WTC11 (cell line): ENCODE results near the gene PLD3. TPM values are rescaled to one million over a fixed set of nuclear protein-coding genes. Genes with fewer than 3 reads are reported as not detected.

ENCODE experiments used
- ATAC-seq: fragments of 200-7000 bp; cut with Tn5 transposase; 2 replicates; pipeline ENCODE4 v1.10.0; 2021; ENCODE audit warnings: mild to moderate bottlenecking, moderate library complexity
- CTCF ChIA-PET: fragments of 300-600 bp; sonication (Branson Sonifier 250); formaldehyde crosslinking; loops from one replicate; lab custom pipeline; 2021; ENCODE audit warnings: antibody characterized with exemption; lab: Charles Lee
- POLR2A ChIA-PET: fragments of 350-600 bp; sonication (Branson Sonifier 250); formaldehyde crosslinking; loops from one replicate; lab custom pipeline; 2021; ENCODE audit warnings: antibody characterized with exemption; lab: Charles Lee
- DNase-seq: peaks from one replicate; pipeline ENCODE4 v3.0.0; 2021; ENCODE audit warnings: low spot score
- H3K27ac Mint-ChIP-seq: 2 replicates; pipeline ENCODE4 v1.8.0; 2021; ENCODE audit warnings: mixed read lengths
- H3K27me3 Mint-ChIP-seq: 2 replicates; pipeline ENCODE4 v1.8.0; 2021; ENCODE audit warnings: low read depth, mild to moderate bottlenecking, moderate library complexity, mixed read lengths
- H3K36me3 Mint-ChIP-seq: 2 replicates; pipeline ENCODE4 v1.8.0; 2021; ENCODE audit warnings: mixed read lengths
- H3K4me1 Mint-ChIP-seq: 2 replicates; pipeline ENCODE4 v1.8.0; 2022; ENCODE audit warnings: mixed read lengths
- H3K4me3 Mint-ChIP-seq: 2 replicates; pipeline ENCODE4 v1.8.0; 2021; ENCODE audit warnings: mild to moderate bottlenecking, moderate library complexity, mixed read lengths
- H3K9me3 Mint-ChIP-seq: 2 replicates; pipeline ENCODE4 v1.8.0; 2021; ENCODE audit warnings: mixed read lengths
- AFF4 ChIP-seq: sonication (generic); formaldehyde crosslinking; IDR thresholded peaks from 2 replicates; pipeline ENCODE4 v1.8.1; 2023; ENCODE audit warnings: mild to moderate bottlenecking, missing genetic modification reagents, borderline replicate concordance
- ARID4B ChIP-seq: sonication (generic); formaldehyde crosslinking; IDR thresholded peaks from 2 replicates; pipeline ENCODE4 v1.8.0; 2023; ENCODE audit warnings: missing genetic modification reagents, mild to moderate bottlenecking, borderline replicate concordance
- ETV6 ChIP-seq: sonication (generic); formaldehyde crosslinking; IDR thresholded peaks from 2 replicates; pipeline ENCODE4 v1.8.1; 2022; ENCODE audit warnings: mild to moderate bottlenecking, missing genetic modification reagents
- FOXJ3 ChIP-seq: sonication (generic); formaldehyde crosslinking; IDR thresholded peaks from 2 replicates; pipeline ENCODE4 v1.9.0; 2021; ENCODE audit warnings: missing genetic modification reagents, mild to moderate bottlenecking, borderline replicate concordance
- GRHL2 ChIP-seq: fragments of 250-450 bp; sonication (Bioruptor Pico); IDR thresholded peaks from 2 replicates; pipeline ENCODE4 v1.8.0; 2022; ENCODE audit warnings: mild to moderate bottlenecking, moderate library complexity; ENCODE audit not compliant: insufficient replicate concordance, severe bottlenecking
- JUN ChIP-seq: sonication (generic); formaldehyde crosslinking; IDR thresholded peaks from 2 replicates; pipeline ENCODE4 v1.8.0; 2023; ENCODE audit warnings: mild to moderate bottlenecking, missing genetic modification reagents
- NFATC4 ChIP-seq: fragments of 250-450 bp; sonication (Bioruptor Pico); IDR thresholded peaks from 2 replicates; pipeline ENCODE4 v1.9.0; 2021; ENCODE audit warnings: mild to moderate bottlenecking
- NFE2L1 ChIP-seq: sonication (generic); formaldehyde crosslinking; IDR thresholded peaks from 2 replicates; pipeline ENCODE4 v1.8.1; 2023; ENCODE audit warnings: missing genetic modification reagents
- NR2C2 ChIP-seq: sonication (generic); formaldehyde crosslinking; IDR thresholded peaks from 2 replicates; pipeline ENCODE4 v1.8.0; 2022; ENCODE audit warnings: mild to moderate bottlenecking, missing genetic modification reagents
- PRDM15 ChIP-seq: sonication (generic); formaldehyde crosslinking; IDR thresholded peaks from 2 replicates; pipeline ENCODE4 v1.8.0; 2022; ENCODE audit warnings: missing genetic modification reagents
- PREB ChIP-seq: sonication (generic); formaldehyde crosslinking; IDR thresholded peaks from 2 replicates; pipeline ENCODE4 v1.8.1; 2022; ENCODE audit warnings: mild to moderate bottlenecking, missing genetic modification reagents, moderate library complexity, borderline replicate concordance
- PRRX2 ChIP-seq: fragments of 250-450 bp; sonication (Bioruptor Pico); IDR thresholded peaks from 2 replicates; pipeline ENCODE4 v1.8.0; 2021; ENCODE audit warnings: mild to moderate bottlenecking
- RELA ChIP-seq: sonication (generic); formaldehyde crosslinking; IDR thresholded peaks from 2 replicates; pipeline ENCODE4 v1.8.1; 2022; ENCODE audit warnings: missing genetic modification reagents, mild to moderate bottlenecking, borderline replicate concordance
- RORB ChIP-seq: fragments of 250-450 bp; sonication (Bioruptor Pico); IDR thresholded peaks from 2 replicates; pipeline ENCODE4 v1.9.0; 2021; ENCODE audit warnings: mild to moderate bottlenecking
- SMAD3 ChIP-seq: sonication (generic); formaldehyde crosslinking; IDR thresholded peaks from 2 replicates; pipeline ENCODE4 v1.8.0; 2022; ENCODE audit warnings: missing genetic modification reagents, mild to moderate bottlenecking, borderline replicate concordance
- TEAD4 ChIP-seq: sonication (generic); formaldehyde crosslinking; IDR thresholded peaks from 2 replicates; pipeline ENCODE4 v1.8.0; 2022; ENCODE audit warnings: mild to moderate bottlenecking, missing genetic modification reagents
- ZNF121 ChIP-seq: sonication (generic); formaldehyde crosslinking; IDR thresholded peaks from 2 replicates; pipeline ENCODE4 v1.8.0; 2023; ENCODE audit warnings: missing genetic modification reagents
- ZNF396 ChIP-seq: fragments of 250-450 bp; sonication (Bioruptor Pico); IDR thresholded peaks from 2 replicates; pipeline ENCODE4 v1.8.0; 2021; ENCODE audit warnings: mild to moderate bottlenecking, moderate library complexity, borderline replicate concordance
- ZSCAN18 ChIP-seq: fragments of 250-450 bp; sonication (Bioruptor Pico); IDR thresholded peaks from 2 replicates; pipeline ENCODE4 v2.1.2; 2022; ENCODE audit warnings: mild to moderate bottlenecking, moderate library complexity
- total RNA-seq: library from RNA; stranded (reverse); gene quantifications from 3 replicates; pipeline ENCODE4 v1.2.3, GENCODE V29; 2021

PLD3 gene
- total RNA-seq, 1 experiment from 2014 or later, result 190 TPM

- ChIA-PET POLR2A (interaction anchor here (0.7 to 1.8 kb wide), 5 partner anchors 14 to 280 kb away, joined by 3 to 13 read pairs (median 3); no protein-coding TSS in a partner anchor), CTCF (interaction anchor here (0.6 to 2.8 kb wide), 38 partner anchors 7 to 1074 kb away, joined by 3 to 55 read pairs (median 5); partner anchors contain the start of genes BLVRB, PRX and SERTAD3)
- no peaks in the 10 kb centered on the region; the same call in 1 of the 2 replicates for H3K27me3 Mint-ChIP-seq
- H3K36me3 Mint-ChIP-seq, result no peaks in the 10 kb centered on the region; the same call in 1 of the 2 replicates
- H3K4me3 Mint-ChIP-seq, result peak overlapping the region; percentile 34; the same call in 1 of the 2 replicates
- no peak for DNase-seq
- no peak for ATAC-seq
- H3K27ac Mint-ChIP-seq, result no peak overlapping the region
- peaks cover 27% of the 10 kb centered on the region for H3K4me1 Mint-ChIP-seq
- no peak for TF ChIP-seq PRDM15 (CRISPR knock-in tag)
- no peak for TF ChIP-seq NFATC4 (CRISPR knock-in tag)
- TF ChIP-seq GRHL2 (CRISPR knock-in tag), result no peak
- TF ChIP-seq ARID4B (CRISPR knock-in tag), result no peak
- TF ChIP-seq NR2C2 (CRISPR knock-in tag), result no peak
- no peak for TF ChIP-seq TEAD4 (CRISPR knock-in tag)
- TF ChIP-seq ZNF396 (CRISPR knock-in tag), result no peak
- TF ChIP-seq ZNF121, result peak; percentile 88
- no peaks in the 10 kb centered on the region for H3K9me3 Mint-ChIP-seq
Measured at GRCh38 chr19:40419780-40420179, 71.3 kb downstream of the PLD3 start.

GRCh38 chr19:40420451-40420765 is 71.9 kb downstream of the PLD3 start:
- ChIA-PET CTCF (interaction anchor here (0.6 to 2.8 kb wide), 55 partner anchors 8 to 1193 kb away, joined by 3 to 55 read pairs (median 5); partner anchors contain the start of genes BLVRB, C19orf47, PLD3 and PRX), POLR2A (interaction anchor here (0.6 to 1.8 kb wide), 14 partner anchors 13 to 279 kb away, joined by 3 to 17 read pairs (median 4); partner anchors contain the start of genes C19orf47 and PLD3)
- ATAC-seq, result no peak
- Mint-ChIP-seq H3K36me3 (no peaks in the 10 kb centered on the region; the same call in 1 of the 2 replicates), H3K27ac (peak overlapping the region; percentile 70; the same call in 1 of the 2 replicates), H3K27me3 (no peaks in the 10 kb centered on the region; the same call in 1 of the 2 replicates), H3K4me3 (peak overlapping the region; percentile 69), H3K4me1 (peaks cover 25% of the 10 kb centered on the region), H3K9me3 (no peaks in the 10 kb centered on the region)
- DNase-seq, result no peak
- TF ChIP-seq RELA (CRISPR knock-in tag), result no peak
- TF ChIP-seq RORB (CRISPR knock-in tag), result no peak
- no peak for TF ChIP-seq JUN (CRISPR knock-in tag)
- no peak for TF ChIP-seq PREB (CRISPR knock-in tag)
- TF ChIP-seq ETV6 (CRISPR knock-in tag), result no peak
- TF ChIP-seq NFE2L1, result no peak
- no peak for TF ChIP-seq FOXJ3
- TF ChIP-seq SMAD3 (CRISPR knock-in tag), result no peak
- TF ChIP-seq AFF4, result no peak
- TF ChIP-seq PRRX2, result no peak
- TF ChIP-seq ZSCAN18 (CRISPR knock-in tag), result no peak
